Measurements from ENCODE around the gene CSGALNACT2. TPM values are rescaled to one million over a fixed set of nuclear protein-coding genes. Genes with fewer than 3 reads are reported as not detected.

Gene CSGALNACT2
- total RNA-seq, 2 donors from 2014 or later: 35.9 to 45.1 TPM

DNA sequence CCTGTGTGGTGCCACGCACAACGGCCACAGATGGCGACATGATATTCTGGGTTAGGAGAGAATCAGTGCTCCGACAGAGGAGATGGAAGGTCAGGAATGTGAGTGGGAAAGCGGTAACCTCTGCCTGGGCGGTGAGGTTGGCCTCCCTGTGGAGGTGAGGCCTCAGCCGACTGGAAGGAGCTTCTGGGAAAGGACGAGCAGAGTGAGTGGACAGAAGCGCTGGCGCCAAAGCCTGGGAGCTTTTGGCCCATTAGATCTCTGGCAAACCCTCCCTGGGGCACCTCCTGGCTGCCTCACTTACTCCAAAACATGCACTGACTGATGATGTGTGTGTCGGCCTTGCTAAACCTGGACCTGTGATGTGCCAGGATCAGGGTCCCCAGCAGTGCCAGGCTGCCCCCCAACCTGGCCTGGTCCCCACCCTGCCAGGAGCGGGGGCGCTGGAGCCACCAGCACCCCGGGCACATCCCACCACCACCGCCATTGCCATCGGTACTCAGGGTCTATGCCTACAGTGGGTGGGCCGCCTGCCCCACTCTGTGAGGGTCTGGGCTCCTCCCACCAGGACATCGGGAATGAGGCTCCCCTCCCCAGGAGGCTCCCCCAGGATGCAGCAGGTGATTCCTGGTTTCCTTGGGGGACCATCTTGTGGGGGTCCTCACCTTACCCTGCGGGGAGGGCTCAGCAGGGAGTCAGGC is 77.7 kb downstream of the CSGALNACT2 start:
- no peaks in the 10 kb centered on the region for H3K27me3 ChIP-seq (replicated peaks; ENCODE audit: insufficient read depth)

DNA sequence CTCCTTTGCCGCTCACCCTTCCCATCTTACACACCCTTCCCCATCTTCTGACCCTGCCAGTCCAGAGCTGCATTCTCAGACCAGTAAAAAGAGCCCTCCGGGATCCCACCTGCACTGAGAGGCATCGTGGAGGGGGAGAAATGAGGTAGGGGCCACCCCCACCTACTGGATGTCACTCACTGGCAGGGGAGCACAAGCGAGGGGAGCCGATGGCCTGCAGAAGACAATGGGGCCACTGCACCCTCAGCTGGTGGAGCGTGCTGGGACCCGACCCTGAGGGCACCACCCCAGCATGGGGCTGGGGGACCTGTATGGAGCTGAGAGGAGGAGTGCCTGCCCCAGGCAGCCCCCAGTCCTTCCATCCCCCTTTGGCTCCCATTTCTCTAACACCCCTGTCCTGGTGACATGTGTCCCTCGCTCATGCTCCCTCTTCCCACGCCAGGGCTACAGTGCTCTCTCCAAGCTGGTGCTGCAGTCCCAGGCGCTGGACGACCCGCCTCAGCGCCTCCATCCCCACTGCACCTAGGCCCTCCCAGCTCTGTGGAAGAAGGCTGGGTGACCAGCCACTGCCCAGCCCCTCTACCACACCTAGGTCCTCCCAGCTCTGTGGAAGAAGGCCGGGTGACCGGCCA is 78.8 kb downstream of the CSGALNACT2 start:
- ATAC-seq (ENCODE audit: insufficient number of reproducible peaks, low FRiP score, low read depth): no peak
- TF ChIP-seq, protein P1, sequence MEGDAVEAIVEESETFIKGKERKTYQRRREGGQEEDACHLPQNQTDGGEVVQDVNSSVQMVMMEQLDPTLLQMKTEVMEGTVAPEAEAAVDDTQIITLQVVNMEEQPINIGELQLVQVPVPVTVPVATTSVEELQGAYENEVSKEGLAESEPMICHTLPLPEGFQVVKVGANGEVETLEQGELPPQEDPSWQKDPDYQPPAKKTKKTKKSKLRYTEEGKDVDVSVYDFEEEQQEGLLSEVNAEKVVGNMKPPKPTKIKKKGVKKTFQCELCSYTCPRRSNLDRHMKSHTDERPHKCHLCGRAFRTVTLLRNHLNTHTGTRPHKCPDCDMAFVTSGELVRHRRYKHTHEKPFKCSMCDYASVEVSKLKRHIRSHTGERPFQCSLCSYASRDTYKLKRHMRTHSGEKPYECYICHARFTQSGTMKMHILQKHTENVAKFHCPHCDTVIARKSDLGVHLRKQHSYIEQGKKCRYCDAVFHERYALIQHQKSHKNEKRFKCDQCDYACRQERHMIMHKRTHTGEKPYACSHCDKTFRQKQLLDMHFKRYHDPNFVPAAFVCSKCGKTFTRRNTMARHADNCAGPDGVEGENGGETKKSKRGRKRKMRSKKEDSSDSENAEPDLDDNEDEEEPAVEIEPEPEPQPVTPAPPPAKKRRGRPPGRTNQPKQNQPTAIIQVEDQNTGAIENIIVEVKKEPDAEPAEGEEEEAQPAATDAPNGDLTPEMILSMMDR (IDR thresholded peaks at IDR 0.05): no peak
- H3K27ac ChIP-seq: no peak overlapping the region
- no peak for DNase-seq (ENCODE audit: low spot score)
- H3K4me1 ChIP-seq (ENCODE audit: control insufficient read depth in 1 of 2, low read depth in 2 of 2): no peaks in the 10 kb centered on the region
- H3K4me3 ChIP-seq: no peak overlapping the region
- H3K27me3 ChIP-seq (replicated peaks; ENCODE audit: insufficient read depth): no peaks in the 10 kb centered on the region
- no peaks in the 10 kb centered on the region for H3K36me3 ChIP-seq
- no peaks in the 10 kb centered on the region for H3K9me3 ChIP-seq

More for the DNA sequence above, 77.7 kb downstream of the CSGALNACT2 start:
- Histone ChIP-seq H3K9me3 (no peaks in the 10 kb centered on the region), H3K4me1 (ENCODE audit: control insufficient read depth in 1 of 2, low read depth in 2 of 2) (no peaks in the 10 kb centered on the region), H3K36me3 (no peaks in the 10 kb centered on the region), H3K4me3 (no peak overlapping the region), H3K27ac (no peak overlapping the region)
- TF ChIP-seq, protein P1 (IDR thresholded peaks at IDR 0.05): no peak
- DNase-seq (ENCODE audit: low spot score): no peak
- ATAC-seq (ENCODE audit: insufficient number of reproducible peaks, low FRiP score, low read depth): no peak

- Histone ChIP-seq H3K27ac (no peak overlapping the region), H3K27me3 (replicated peaks; ENCODE audit: insufficient read depth) (no peaks in the 10 kb centered on the region), H3K4me1 (ENCODE audit: control insufficient read depth in 1 of 2, low read depth in 2 of 2) (no peaks in the 10 kb centered on the region), H3K36me3 (no peaks in the 10 kb centered on the region), H3K4me3 (no peak overlapping the region), H3K9me3 (no peaks in the 10 kb centered on the region)
- ATAC-seq (ENCODE audit: insufficient number of reproducible peaks, low FRiP score, low read depth) (no peak), DNase-seq (ENCODE audit: low spot score) (no peak)
- TF ChIP-seq, protein P1 (IDR thresholded peaks at IDR 0.05): no peak
Measured at GRCh38 chr10:43217563-43218205, 79.4 kb downstream of the CSGALNACT2 start.

GRCh38 chr10:43218206-43218950 is 80.1 kb downstream of the CSGALNACT2 start:
- H3K27ac ChIP-seq: no peak overlapping the region

More at GRCh38 chr10:43218206-43218950, 80.1 kb downstream of the CSGALNACT2 start:
- Histone ChIP-seq H3K27me3 (replicated peaks; ENCODE audit: insufficient read depth) (no peaks in the 10 kb centered on the region), H3K36me3 (no peaks in the 10 kb centered on the region), H3K4me1 (ENCODE audit: control insufficient read depth in 1 of 2, low read depth in 2 of 2) (no peaks in the 10 kb centered on the region), H3K9me3 (no peaks in the 10 kb centered on the region), H3K4me3 (no peak overlapping the region)
- DNase-seq (ENCODE audit: low spot score) (no peak), ATAC-seq (ENCODE audit: insufficient number of reproducible peaks, low FRiP score, low read depth) (no peak)
- TF ChIP-seq, protein P1 (IDR thresholded peaks at IDR 0.05): no peak
